HepG2 (cell line): ENCODE measurements around the gene CDK2. TPM values are rescaled to one million over a fixed set of nuclear protein-coding genes. Genes with fewer than 3 reads are reported as not detected.

Experiments used
- CREBL2 ChIP-seq: sonication (generic); formaldehyde crosslinking; IDR thresholded peaks from 2 replicates; pipeline ENCODE4 v1.8.1; 2023; ENCODE audit warnings: missing genetic modification reagents, mild to moderate bottlenecking, borderline replicate concordance
- GATAD1 ChIP-seq: IDR thresholded peaks from 2 replicates; pipeline ENCODE4 v1.6.1; 2016; ENCODE audit warnings: missing genetic modification reagents, missing compliant biosample characterization
- KIAA2018 ChIP-seq: sonication (generic); formaldehyde crosslinking; IDR thresholded peaks from 2 replicates; pipeline ENCODE4 v1.5.0; 2020; ENCODE audit warnings: mild to moderate bottlenecking, missing genetic modification reagents, borderline replicate concordance
- KLF6 ChIP-seq: IDR thresholded peaks from 2 replicates; pipeline ENCODE4 v1.8.0; 2016; ENCODE audit warnings: missing biosample characterization, missing genetic modification reagents
- NR2F6 ChIP-seq, 2 experiments: IDR thresholded peaks; 2 replicates each; pipeline ENCODE4 v1.6.1; 2016; ENCODE audit warnings: antibody characterized with exemption in 1 of 2, mild to moderate bottlenecking in 1 of 2
- POLR2AphosphoS5 ChIP-seq: IDR thresholded peaks from 2 replicates; pipeline ENCODE4 v1.6.1; 2012; ENCODE audit warnings: low read depth, low read length
- TRIM24 ChIP-seq: sonication (generic); formaldehyde crosslinking; IDR thresholded peaks from 2 replicates; pipeline ENCODE4 v1.8.0; 2022; ENCODE audit warnings: mild to moderate bottlenecking, missing genetic modification reagents
- ZNF296 ChIP-seq: sonication (generic); formaldehyde crosslinking; conservative IDR thresholded peaks from 2 replicates; pipeline ENCODE4 v1.5.0; 2020; ENCODE audit warnings: mild to moderate bottlenecking, missing genetic modification reagents
- ZNF678 ChIP-seq: sonication (generic); formaldehyde crosslinking; IDR thresholded peaks from 2 replicates; pipeline ENCODE4 v1.4.0; 2020; ENCODE audit warnings: mild to moderate bottlenecking, missing genetic modification reagents
- ZNF768 ChIP-seq: sonication (generic); formaldehyde crosslinking; IDR thresholded peaks from 2 replicates; pipeline ENCODE4 v1.4.0; 2020; ENCODE audit warnings: missing genetic modification reagents
- polyA plus RNA-seq, 8 experiments: library from polyadenylated mRNA; depleted of rRNA in 3 of 8; stranded (reverse) in 7 of 8; unstranded in 1 of 8; fragments of >200 nt; fragmentation: Illumina TruSeq in 4 of 8; extraction: Trizol in 4 of 8; gene quantifications; 2 replicates each; pipeline versions ENCODE4 v1.2.1 to v1.2.3, GENCODE V29; 2011 to 2016; ENCODE audit warnings: low read depth in 4 of 8, missing spikeins in 1 of 8, mixed read lengths in 1 of 8; ENCODE audit not compliant: insufficient read depth in 1 of 8
- total RNA-seq, 5 experiments: library from RNA; depleted of rRNA; stranded (reverse); fragments of >200 nt; fragmentation: Illumina TruSeq; extraction: Trizol; gene quantifications; 2 replicates each; pipeline ENCODE4 v1.2.3, GENCODE V29; 2016; ENCODE audit warnings: low read depth in 1 of 5
- TF ChIP-seq, protein P1 (sequence below): sonication (generic); formaldehyde crosslinking; IDR thresholded peaks from 2 replicates; pipeline ENCODE4 v1.4.0; 2020; ENCODE audit warnings: missing genetic modification reagents
- TF ChIP-seq, protein P2 (sequence below): sonication (generic); formaldehyde crosslinking; IDR thresholded peaks from 2 replicates; pipeline ENCODE4 v1.4.0; 2020; ENCODE audit warnings: missing genetic modification reagents, borderline replicate concordance
- TF ChIP-seq, protein P3 (sequence below): IDR thresholded peaks from 2 replicates; pipeline ENCODE4 v1.6.1; 2016; ENCODE audit warnings: control low read depth

Gene CDK2
- total and polyA plus RNA-seq, 2 of the 13 experiments (the other 11 are each of a cell fraction or from before 2014, with no cell fraction given) = 47.5 to 52.6 TPM

DNA sequence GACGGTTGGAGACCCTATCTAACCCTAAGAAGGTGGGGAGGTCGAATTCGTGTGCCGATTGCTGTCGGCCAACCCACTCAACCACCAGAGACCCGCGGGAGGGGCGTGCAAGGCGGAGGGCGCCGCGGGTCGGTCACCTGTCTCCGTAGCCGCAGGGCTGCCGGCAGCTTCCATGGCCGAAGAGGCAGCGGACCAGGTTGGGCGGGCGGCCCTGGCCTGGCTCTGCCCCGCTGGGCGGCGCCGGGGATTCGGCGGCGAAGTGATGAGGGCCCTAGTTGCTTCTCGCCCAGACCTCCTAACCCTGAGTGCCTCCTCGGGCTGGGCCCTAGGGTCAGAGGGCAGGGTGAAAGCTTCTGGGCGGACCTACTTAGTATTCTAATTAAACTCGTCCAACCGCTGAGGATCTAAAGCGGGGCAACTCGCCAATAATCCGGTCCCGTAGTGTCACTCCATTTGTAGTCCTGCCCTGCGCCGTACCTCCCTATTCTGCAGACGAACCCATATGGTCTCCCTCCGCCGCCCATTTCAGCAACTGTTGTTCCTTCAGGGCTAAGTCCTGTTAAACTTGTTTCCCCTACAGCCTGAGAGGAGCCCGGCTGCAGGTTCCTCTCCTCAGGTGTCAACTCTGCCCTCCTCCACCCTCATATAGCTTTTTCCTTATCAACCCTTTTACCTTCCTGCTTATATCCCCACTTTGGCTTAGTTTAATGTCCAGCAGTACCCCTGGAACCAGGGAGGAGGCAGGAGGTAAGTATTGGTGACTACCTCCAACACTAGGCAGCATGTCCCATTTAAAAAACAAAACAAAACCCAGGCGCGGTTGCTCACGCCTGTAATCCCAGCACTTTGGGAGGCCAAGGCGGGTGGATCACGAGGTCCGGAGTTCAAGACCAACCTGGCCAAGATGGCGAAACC is 38.8 kb upstream of the CDK2 start, which contains the start of gene PYM1 (continued):
- peak; percentile 74 for TF ChIP-seq POLR2AphosphoS5
- no peak for TF ChIP-seq TRIM24 (CRISPR knock-in tag)
- TF ChIP-seq ZNF678 (CRISPR knock-in tag) = peak; percentile 64; the same call in 1 of the 2 replicates
- no peak for TF ChIP-seq KLF6
- TF ChIP-seq, protein P1, sequence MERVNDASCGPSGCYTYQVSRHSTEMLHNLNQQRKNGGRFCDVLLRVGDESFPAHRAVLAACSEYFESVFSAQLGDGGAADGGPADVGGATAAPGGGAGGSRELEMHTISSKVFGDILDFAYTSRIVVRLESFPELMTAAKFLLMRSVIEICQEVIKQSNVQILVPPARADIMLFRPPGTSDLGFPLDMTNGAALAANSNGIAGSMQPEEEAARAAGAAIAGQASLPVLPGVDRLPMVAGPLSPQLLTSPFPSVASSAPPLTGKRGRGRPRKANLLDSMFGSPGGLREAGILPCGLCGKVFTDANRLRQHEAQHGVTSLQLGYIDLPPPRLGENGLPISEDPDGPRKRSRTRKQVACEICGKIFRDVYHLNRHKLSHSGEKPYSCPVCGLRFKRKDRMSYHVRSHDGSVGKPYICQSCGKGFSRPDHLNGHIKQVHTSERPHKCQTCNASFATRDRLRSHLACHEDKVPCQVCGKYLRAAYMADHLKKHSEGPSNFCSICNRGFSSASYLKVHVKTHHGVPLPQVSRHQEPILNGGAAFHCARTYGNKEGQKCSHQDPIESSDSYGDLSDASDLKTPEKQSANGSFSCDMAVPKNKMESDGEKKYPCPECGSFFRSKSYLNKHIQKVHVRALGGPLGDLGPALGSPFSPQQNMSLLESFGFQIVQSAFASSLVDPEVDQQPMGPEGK (CRISPR knock-in tag) = peak; percentile 28
- TF ChIP-seq, protein P2, sequence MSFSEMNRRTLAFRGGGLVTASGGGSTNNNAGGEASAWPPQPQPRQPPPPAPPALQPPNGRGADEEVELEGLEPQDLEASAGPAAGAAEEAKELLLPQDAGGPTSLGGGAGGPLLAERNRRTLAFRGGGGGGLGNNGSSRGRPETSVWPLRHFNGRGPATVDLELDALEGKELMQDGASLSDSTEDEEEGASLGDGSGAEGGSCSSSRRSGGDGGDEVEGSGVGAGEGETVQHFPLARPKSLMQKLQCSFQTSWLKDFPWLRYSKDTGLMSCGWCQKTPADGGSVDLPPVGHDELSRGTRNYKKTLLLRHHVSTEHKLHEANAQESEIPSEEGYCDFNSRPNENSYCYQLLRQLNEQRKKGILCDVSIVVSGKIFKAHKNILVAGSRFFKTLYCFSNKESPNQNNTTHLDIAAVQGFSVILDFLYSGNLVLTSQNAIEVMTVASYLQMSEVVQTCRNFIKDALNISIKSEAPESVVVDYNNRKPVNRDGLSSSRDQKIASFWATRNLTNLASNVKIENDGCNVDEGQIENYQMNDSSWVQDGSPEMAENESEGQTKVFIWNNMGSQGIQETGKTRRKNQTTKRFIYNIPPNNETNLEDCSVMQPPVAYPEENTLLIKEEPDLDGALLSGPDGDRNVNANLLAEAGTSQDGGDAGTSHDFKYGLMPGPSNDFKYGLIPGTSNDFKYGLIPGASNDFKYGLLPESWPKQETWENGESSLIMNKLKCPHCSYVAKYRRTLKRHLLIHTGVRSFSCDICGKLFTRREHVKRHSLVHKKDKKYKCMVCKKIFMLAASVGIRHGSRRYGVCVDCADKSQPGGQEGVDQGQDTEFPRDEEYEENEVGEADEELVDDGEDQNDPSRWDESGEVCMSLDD (CRISPR knock-in tag) = no peak
- TF ChIP-seq GATAD1 (CRISPR knock-in tag) = peak; percentile 50; the same call in 1 of the 2 replicates
- TF ChIP-seq, protein P3, sequence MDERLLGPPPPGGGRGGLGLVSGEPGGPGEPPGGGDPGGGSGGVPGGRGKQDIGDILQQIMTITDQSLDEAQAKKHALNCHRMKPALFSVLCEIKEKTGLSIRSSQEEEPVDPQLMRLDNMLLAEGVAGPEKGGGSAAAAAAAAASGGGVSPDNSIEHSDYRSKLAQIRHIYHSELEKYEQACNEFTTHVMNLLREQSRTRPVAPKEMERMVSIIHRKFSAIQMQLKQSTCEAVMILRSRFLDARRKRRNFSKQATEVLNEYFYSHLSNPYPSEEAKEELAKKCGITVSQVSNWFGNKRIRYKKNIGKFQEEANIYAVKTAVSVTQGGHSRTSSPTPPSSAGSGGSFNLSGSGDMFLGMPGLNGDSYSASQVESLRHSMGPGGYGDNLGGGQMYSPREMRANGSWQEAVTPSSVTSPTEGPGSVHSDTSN (CRISPR knock-in tag) = no peak
- 0 out of 2 replicates have a peak, but pooled peaks have one; percentile 49 for TF ChIP-seq CREBL2 (CRISPR knock-in tag)
- peak; percentile 84 for TF ChIP-seq NR2F6 (IDR thresholded peaks at IDR 0.05)
- peak; percentile 89 for TF ChIP-seq NR2F6 (CRISPR knock-in tag; IDR thresholded peaks at IDR 0.05)
- peak; percentile 71 for TF ChIP-seq ZNF768 (CRISPR knock-in tag)
- TF ChIP-seq KIAA2018 (CRISPR knock-in tag) = 0 out of 2 replicates have a peak, but pooled peaks have one; percentile 83
- no peak for TF ChIP-seq ZNF296 (CRISPR knock-in tag)
